SK-N-SH (cell line): ENCODE data around the gene OR2V1.

Experiments used
- EP300 ChIP-seq, 2 experiments: IDR thresholded peaks; 2 replicates each; pipeline versions ENCODE4 v1.4.0 to v1.6.1; 2012; ENCODE audit warnings: borderline replicate concordance in 1 of 2, low read depth in 1 of 2, low read length in 1 of 2
- EZH2phosphoT487 ChIP-seq: fragments of 200-600 bp; sonication (generic); IDR thresholded peaks from 2 replicates; pipeline ENCODE4 v1.6.1; 2017; ENCODE audit warnings: low read depth, mixed run types, mild to moderate bottlenecking, antibody characterized with exemption, moderate library complexity, borderline replicate concordance
- FOSL2 ChIP-seq: IDR thresholded peaks from 2 replicates; pipeline ENCODE4 v1.4.0; 2012; ENCODE audit warnings: low read depth, mild to moderate bottlenecking, moderate library complexity, borderline replicate concordance
- GABPA ChIP-seq: IDR thresholded peaks from 2 replicates; pipeline ENCODE4 v1.4.0; 2012; ENCODE audit warnings: low read depth, mild to moderate bottlenecking
- GATA2 ChIP-seq: sonication (generic); formaldehyde crosslinking; IDR thresholded peaks from 2 replicates; pipeline ENCODE4 v1.5.0; 2020; ENCODE audit warnings: mild to moderate bottlenecking, missing genetic modification reagents
- JUND ChIP-seq: IDR thresholded peaks from 2 replicates; pipeline ENCODE4 v1.4.0; 2012
- POLR2AphosphoS5 ChIP-seq: IDR thresholded peaks from 2 replicates; pipeline ENCODE4 v1.6.1; 2012; ENCODE audit warnings: low read depth, low read length
- RFX5 ChIP-seq: IDR thresholded peaks from 2 replicates; pipeline ENCODE4 v1.6.1; 2012; ENCODE audit warnings: mild to moderate bottlenecking, improper control_type of control experiment, low read length
- RXRA ChIP-seq: IDR thresholded peaks from 2 replicates; pipeline ENCODE4 v1.4.0; 2012; ENCODE audit warnings: low read depth, mild to moderate bottlenecking, borderline replicate concordance
- TEAD4 ChIP-seq: IDR thresholded peaks from 2 replicates; pipeline ENCODE4 v1.4.0; 2012; ENCODE audit warnings: mild to moderate bottlenecking, borderline replicate concordance; ENCODE audit not compliant: insufficient read depth
- YY1 ChIP-seq: IDR thresholded peaks from 2 replicates; pipeline ENCODE4 v1.4.0; 2012; ENCODE audit warnings: low read depth, mild to moderate bottlenecking
- TF ChIP-seq, protein P1 (sequence below): fragments of 200-600 bp; sonication (generic); IDR thresholded peaks from 2 replicates; pipeline ENCODE4 v1.6.1; 2017; ENCODE audit warnings: antibody characterized with exemption, mild to moderate bottlenecking, moderate library complexity
- TF ChIP-seq, protein P2 (sequence below): fragments of 150-350 bp; IDR thresholded peaks from 2 replicates; pipeline ENCODE4 v1.6.1; 2017; ENCODE audit warnings: antibody characterized with exemption, low read length, low read depth, borderline replicate concordance
- TF ChIP-seq, protein P3 (sequence below): IDR thresholded peaks from 2 replicates; pipeline ENCODE4 v1.6.1; 2012; ENCODE audit warnings: mild to moderate bottlenecking, low read depth, low read length, moderate library complexity

DNA sequence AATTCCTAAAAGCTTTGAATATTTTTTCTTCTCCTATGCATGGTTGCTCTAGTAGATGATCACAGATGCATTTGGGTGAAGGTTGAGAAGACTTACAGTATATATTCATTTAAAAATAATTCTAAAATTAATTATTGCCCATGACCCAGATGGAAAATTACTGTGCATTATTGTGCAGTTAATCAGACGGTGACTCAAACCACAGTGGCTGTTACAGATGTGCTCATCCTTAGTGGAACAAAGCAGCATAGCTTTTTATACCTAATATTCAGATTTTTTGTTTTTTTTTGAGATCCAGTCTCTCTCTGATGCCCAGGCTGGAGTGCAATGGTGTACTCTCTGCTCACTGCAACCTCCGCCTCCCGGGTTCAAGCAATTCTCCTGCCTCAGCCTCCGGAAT lies 10.7 kb downstream of the OR2V1 start:
- TF ChIP-seq, protein P1, sequence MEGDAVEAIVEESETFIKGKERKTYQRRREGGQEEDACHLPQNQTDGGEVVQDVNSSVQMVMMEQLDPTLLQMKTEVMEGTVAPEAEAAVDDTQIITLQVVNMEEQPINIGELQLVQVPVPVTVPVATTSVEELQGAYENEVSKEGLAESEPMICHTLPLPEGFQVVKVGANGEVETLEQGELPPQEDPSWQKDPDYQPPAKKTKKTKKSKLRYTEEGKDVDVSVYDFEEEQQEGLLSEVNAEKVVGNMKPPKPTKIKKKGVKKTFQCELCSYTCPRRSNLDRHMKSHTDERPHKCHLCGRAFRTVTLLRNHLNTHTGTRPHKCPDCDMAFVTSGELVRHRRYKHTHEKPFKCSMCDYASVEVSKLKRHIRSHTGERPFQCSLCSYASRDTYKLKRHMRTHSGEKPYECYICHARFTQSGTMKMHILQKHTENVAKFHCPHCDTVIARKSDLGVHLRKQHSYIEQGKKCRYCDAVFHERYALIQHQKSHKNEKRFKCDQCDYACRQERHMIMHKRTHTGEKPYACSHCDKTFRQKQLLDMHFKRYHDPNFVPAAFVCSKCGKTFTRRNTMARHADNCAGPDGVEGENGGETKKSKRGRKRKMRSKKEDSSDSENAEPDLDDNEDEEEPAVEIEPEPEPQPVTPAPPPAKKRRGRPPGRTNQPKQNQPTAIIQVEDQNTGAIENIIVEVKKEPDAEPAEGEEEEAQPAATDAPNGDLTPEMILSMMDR: no peak
- TF ChIP-seq, protein P2, sequence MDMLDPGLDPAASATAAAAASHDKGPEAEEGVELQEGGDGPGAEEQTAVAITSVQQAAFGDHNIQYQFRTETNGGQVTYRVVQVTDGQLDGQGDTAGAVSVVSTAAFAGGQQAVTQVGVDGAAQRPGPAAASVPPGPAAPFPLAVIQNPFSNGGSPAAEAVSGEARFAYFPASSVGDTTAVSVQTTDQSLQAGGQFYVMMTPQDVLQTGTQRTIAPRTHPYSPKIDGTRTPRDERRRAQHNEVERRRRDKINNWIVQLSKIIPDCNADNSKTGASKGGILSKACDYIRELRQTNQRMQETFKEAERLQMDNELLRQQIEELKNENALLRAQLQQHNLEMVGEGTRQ: no peak
- TF ChIP-seq RXRA: no peak
- TF ChIP-seq, protein P3, sequence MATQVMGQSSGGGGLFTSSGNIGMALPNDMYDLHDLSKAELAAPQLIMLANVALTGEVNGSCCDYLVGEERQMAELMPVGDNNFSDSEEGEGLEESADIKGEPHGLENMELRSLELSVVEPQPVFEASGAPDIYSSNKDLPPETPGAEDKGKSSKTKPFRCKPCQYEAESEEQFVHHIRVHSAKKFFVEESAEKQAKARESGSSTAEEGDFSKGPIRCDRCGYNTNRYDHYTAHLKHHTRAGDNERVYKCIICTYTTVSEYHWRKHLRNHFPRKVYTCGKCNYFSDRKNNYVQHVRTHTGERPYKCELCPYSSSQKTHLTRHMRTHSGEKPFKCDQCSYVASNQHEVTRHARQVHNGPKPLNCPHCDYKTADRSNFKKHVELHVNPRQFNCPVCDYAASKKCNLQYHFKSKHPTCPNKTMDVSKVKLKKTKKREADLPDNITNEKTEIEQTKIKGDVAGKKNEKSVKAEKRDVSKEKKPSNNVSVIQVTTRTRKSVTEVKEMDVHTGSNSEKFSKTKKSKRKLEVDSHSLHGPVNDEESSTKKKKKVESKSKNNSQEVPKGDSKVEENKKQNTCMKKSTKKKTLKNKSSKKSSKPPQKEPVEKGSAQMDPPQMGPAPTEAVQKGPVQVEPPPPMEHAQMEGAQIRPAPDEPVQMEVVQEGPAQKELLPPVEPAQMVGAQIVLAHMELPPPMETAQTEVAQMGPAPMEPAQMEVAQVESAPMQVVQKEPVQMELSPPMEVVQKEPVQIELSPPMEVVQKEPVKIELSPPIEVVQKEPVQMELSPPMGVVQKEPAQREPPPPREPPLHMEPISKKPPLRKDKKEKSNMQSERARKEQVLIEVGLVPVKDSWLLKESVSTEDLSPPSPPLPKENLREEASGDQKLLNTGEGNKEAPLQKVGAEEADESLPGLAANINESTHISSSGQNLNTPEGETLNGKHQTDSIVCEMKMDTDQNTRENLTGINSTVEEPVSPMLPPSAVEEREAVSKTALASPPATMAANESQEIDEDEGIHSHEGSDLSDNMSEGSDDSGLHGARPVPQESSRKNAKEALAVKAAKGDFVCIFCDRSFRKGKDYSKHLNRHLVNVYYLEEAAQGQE: no peak
- no peak for TF ChIP-seq YY1
- TF ChIP-seq EZH2phosphoT487: no peak
- TF ChIP-seq TEAD4: no peak
- TF ChIP-seq FOSL2: 0 out of 2 replicates have a peak, but pooled peaks have one; percentile 11
- no peak for TF ChIP-seq GABPA
- TF ChIP-seq RFX5: no peak
- TF ChIP-seq POLR2AphosphoS5: no peak
- TF ChIP-seq EP300 (IDR thresholded peaks at IDR 0.05; ENCODE audit: borderline replicate concordance in 1 of 2, low read depth in 1 of 2, low read length in 1 of 2): no peak
- TF ChIP-seq JUND: no peak
- TF ChIP-seq GATA2: no peak
